Effector CD4-positive, alpha-beta T cell (primary cell): ENCODE data around the gene GSTM5.
"Not testable (repeated sequence)": the region's sequence is repeated elsewhere in the genome, so short reads cannot be mapped to it uniquely, and the experiment has no call there.

Experiments
- DNase-seq: peaks from one replicate; pipeline ENCODE4 v3.0.0-alpha.2; 2020

The GSTM5 gene

DNA sequence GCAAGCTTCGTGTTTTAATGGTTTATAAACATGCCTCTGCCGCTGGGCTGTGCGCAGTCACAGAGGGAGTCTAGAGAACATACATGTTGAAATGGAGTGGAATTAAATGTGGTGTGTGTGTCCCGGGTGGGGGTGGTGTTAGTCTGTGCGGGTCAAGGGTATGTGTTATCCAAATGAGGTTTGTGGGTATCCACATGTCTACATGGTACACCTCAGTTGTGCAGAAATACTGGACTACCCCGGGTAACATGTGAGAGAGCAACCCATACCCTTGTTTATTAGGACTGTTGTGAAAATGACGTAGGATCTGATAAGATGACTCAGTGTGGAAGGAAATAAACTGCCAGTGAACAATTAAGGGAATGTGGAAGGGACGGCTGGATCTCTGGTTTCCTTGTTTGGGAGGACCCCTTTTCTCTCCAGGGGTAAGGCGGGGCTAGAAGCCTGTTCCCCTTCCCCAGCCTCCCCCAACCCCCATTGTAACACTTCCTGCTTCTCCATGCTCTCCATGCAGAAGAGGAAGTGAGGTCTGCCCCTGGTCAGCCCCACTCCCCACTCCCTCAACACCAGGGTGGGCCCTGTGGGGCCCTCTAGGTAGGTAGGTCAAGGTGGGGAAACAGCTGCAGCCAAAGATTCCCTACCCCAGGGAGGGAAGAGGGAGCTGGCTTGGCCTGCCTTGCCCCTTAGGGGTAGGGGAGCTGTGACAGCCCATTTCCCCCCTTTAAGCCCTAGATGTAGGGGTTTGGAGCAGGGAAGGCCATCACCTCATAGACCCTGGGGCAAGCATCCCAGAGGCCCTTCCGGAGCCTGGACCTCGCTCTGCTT, 51.0 kb downstream of the GSTM5 start:
- no peak for DNase-seq

DNA sequence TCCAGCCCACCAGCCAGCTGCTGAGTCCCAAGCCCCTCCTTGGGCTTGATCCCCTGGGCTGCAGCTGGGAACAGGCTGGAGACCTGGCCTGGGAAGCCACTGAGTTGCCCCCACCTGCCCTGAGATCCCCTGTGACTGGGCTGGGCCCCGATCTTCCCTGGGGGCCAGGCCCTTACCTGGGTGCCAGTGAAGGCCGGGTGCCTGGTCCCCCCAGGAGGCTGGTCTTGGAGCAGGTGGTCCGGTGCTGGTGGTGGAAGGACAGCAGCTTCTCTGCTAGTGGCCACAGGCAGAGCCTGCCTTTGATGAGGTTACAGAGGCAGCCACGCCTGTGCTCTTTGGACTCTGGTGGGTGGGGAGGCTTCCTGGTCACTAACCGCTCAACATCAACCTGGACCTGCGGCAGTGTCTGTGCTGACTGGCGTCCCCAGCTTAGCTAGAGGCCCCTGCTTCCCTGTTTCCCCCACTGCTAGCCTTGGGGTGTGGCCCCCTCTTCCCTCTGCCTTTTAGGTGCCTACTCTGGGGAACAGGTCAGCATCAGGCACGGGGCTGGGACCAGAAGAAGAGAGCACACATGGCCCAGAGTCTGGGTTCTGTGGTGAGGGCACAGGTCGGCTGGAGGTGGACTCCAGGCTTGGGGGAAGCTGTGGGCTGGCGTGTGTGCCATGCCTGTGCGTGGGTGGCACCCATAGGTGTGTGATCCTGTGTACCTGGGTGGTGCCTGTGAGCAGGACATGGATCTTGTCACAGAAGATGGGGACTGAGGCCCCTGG, 51.8 kb downstream of the GSTM5 start, which contains the start of gene EPS8L3:
TSS of gene EPS8L3 (minus strand) at position 278 of the 770 bp plus-strand sequence. CDS start 2,174 bp downstream, outside the sequence.
- no peak for DNase-seq

DNA sequence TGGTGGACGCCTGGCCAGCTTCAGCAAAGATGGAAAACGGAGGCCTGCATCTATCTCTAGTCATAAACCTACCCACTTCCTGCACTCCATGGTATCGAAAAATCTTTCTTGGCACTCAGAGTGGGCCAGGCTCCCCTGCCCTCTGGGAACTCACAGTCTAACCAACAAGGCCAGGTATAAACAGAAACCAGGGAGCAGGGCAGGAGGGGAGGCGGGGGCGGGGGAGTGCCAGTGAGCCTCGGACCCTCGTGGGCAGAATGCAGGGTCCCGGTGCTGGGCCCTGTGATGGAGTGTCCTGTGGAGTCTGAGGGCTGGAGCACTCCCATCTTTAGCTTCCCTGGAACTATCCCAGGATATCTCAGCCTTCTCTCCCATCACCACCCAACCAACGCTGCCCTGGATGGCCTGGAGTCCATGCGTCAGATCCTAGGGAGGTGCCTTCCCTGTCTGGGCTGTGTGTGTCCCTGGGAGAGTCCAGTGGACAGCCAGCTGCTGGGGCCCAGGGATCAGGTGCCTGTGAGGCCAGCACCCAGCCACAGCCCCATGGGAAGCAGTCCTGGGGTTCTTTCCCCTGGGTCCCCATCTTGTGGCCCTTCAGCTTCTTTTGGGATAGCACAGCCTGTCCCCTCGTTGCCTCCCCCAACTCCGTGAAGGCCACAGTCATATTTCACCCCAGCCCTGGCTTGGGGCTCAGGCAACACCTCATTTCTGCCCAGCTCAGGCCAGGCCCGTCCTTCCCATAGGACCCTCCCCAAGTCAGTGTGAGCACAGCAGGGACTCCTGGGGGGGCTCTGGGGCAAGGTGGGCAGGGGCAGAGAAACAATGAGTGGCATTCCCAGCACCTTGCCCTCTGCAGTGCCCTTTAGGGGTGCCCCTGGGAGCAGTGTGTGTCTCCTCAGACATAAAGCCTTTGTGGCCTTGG, 52.8 kb downstream of the GSTM5 start:
- no peak for DNase-seq

DNA sequence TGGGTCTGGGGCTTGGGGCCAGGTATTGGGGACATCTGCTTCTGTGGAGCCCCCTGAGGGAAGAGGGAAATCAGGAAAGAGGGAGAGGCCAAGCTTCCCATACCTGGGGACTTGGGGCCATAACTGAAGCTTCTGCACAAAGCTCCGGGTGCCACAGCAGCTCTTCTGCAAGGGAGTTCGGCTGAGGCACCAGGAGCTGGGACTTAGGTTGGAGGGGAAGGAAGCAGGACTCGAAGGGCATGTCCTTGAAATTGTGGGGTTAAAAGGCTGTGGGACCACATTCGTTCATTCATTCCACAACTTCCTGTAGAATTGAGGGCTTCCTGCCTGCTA, 53.4 kb downstream of the GSTM5 start:
- DNase-seq, result no peak

DNA sequence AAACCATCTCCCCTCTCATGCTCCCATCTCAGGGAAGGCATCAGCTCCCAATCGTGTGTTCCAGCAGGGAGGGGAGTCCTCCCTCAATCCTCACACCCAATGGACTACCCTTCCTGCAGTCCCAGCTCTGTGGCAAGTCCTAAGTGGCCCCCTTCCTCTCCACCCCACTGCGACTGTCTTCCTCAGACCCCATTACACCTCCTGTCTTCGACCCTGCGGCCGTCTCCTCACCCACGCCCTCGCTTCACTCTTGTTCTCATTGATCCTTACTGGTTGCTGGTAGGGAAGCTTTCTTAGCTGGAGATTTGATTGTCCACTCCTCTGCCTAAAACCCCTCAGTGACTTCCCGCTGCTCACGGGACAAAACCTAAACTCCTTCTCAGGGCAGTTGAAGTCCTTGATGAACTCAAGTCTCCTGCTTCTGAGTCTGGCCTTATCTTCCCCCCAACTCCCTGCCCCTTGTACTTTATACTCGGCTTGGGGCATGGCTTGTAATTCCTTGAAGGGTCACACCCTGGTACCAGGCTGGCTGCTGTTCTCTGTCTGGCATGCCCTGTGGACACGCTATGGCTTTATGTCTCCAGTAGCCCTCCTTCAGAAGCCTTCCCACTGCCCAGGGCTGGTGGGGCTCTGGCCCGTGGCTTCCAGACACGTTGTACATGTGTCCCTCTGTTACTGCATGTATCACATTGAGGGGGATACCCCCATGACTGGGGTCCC, 54.0 kb downstream of the GSTM5 start:
- DNase-seq, result no peak

DNA sequence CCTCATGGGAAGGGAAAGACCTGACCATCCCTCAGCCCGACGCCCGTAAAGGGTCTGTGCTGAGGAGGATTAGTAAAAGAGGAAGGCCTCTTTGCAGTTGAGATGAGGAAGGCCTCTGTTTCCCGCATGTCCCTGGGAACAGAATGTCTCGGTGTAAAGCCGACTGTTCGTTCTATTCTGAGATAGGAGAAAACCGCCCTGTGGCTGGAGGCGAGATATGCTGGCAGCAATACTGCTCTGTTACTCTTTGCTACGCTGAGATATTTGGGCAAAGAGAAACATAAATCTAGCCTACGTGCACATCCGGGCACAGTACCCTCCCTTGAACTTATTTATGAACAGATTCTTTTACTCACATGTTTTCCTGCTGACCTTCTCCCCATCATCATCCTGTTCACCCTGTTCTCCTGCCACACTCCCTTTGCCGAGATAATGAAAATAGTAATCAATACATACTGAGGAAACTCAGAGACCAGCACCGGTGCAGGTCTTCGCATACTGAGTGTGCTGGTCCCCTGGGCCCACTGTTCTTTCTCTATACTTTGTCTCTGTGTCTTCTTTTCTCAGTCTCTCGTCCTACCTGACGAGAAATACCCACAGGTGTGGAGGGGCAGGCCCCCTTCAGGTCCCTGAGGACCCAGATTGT, 55.1 kb downstream of the GSTM5 start:
- DNase-seq, result not testable (repeated sequence)
